ENCODE data around the gene GET4. TPM values are rescaled to one million over a fixed set of nuclear protein-coding genes. Genes with fewer than 3 reads are reported as not detected.

The GET4 gene
- total RNA-seq, 4 donors from 2014 or later, result 16.3 to 35.0 (median 17.9) TPM

GRCh38 chr7:857661-858060 lies 18.7 kb upstream of the GET4 start:
- no peak for TF ChIP-seq CTCF (IDR thresholded peaks at IDR 0.05; ENCODE audit: low read depth)

GRCh38 chr7:859359-860030 lies 16.9 kb upstream of the GET4 start:
- TF ChIP-seq CTCF (IDR thresholded peaks at IDR 0.05; ENCODE audit: low read depth), result no peak

GRCh38 chr7:860149-860548 lies 16.2 kb upstream of the GET4 start:
- no peak for TF ChIP-seq CTCF (IDR thresholded peaks at IDR 0.05; ENCODE audit: low read depth)

- no peak for TF ChIP-seq CTCF (IDR thresholded peaks at IDR 0.05; ENCODE audit: low read depth)
Observed at GRCh38 chr7:861222-861621, 15.1 kb upstream of the GET4 start.

- TF ChIP-seq CTCF (IDR thresholded peaks at IDR 0.05; ENCODE audit: low read depth), result no peak
Observed at GRCh38 chr7:862157-862556, 14.2 kb upstream of the GET4 start.

GRCh38 chr7:863106-863505 lies 13.2 kb upstream of the GET4 start:
- no peak for TF ChIP-seq CTCF (IDR thresholded peaks at IDR 0.05; ENCODE audit: low read depth)

- TF ChIP-seq CTCF (IDR thresholded peaks at IDR 0.05; ENCODE audit: low read depth), result no peak
Observed at GRCh38 chr7:865921-866320, 10.4 kb upstream of the GET4 start.

Measured in subcutaneous adipose tissue (tissue), 4 donors.